Fibroblast of the conjunctiva (primary cell): ENCODE measurements around the gene DNAJB5.

ENCODE experiments used
- DNase-seq: peaks from one replicate; pipeline ENCODE4 v3.0.0-alpha.2; 2010; ENCODE audit warnings: low read depth

Gene DNAJB5

DNA sequence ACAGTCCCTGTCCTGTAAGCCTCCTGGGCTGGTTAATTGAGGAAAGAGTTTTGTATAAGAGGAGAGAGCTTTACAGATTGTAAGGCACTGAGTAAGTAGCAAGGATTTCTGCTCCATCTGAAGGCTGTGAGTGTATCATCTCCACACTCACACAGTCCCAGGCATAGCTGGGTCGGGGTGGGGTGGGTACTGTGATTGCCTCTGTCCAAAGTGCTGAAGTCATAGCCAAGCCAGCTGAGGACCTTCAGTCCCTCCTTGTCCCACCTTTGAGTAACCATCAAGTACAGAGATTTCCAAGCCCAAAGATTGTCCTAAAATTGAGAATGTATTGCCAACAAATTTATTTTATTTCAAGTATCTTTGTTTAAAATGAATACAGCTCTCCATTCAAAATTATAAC, 5.5 kb upstream of the DNAJB5 start:
- no peak for DNase-seq

DNA sequence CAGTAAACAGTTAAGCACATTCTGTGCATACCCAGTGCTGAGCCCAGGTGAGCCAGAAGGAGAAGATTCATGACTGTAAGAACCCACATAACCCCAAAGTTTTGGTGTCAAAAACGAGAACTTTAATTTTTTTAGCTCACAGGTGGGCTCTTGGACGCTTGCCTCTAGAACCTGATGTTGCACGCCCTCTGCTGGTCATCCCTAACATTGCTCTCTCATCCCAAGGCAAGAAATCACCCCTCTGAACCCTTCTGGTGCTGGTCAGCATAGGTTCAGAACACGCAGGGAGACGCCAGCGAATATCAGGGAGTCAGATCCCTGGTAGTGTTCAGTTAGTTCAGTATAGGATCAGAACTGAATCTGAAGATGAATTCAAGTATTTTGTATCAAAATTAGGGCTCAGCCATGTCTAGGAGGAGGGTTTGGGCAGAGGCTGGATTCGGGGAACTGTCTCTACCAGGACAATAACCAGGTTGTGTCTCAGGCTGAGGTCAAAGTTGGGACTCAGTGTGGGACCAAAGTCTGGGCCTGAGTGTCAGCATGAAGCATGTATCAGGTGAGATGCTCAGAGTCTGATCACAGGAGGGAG, 4.1 kb upstream of the DNAJB5 start:
- DNase-seq: no peak

DNA sequence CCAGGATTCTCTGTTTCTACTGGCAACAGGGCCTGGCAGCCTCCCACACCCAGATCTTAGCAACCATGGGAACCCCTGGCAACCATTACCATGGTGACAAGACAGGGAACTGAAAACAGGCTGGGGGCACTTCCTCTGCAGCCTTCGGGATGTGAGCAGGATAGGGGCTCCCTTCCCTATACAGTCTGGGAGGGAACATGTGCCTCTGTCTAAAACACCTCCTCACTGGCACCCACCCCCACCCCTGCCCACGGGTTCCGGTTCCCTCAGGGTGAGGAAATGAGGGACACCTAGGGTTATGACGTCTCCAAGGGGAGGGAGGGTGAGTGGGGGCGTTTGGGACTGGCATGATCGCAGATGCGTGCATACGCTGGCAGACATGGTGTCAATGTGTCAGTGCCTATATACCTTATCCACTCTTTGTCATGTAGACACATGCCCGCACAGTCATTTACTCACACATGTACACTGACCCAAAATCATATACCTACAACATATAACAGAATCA, 3.0 kb upstream of the DNAJB5 start:
- DNase-seq: no peak

DNA sequence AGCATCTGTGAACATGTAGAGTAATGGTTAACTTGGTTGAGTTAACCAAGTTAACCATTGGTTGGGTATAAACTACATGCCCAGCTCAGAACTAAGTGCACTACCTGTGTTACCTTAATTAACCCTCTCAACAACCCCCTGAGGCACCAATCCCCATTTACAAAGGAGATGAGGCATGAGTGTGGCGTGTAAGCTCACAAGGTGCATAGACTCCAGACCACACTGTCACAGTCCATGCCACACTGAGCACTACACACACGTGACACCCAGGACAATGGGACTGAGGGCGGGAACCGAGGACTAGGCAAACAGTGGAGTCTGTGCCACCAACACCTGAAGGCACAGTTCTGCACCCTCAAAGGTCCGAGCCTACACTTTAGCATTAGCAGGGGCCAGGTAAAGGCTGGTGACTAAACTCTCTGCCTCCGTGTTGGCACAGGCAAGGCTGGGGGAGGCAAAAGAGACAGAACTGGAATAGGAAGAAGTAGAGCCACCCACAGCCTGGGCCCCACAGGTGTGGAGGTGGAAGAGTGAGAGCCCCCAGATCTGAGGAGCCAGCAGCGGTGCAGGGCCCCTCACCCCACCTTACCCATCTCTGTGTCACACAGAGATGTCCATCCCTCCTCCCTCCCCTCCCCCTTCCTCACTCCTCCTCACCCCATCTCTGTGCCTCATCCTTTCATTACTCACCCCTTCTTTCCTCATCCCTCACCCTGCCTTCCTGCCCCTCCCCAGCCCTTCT, 2.2 kb upstream of the DNAJB5 start:
- no peak for DNase-seq

DNA sequence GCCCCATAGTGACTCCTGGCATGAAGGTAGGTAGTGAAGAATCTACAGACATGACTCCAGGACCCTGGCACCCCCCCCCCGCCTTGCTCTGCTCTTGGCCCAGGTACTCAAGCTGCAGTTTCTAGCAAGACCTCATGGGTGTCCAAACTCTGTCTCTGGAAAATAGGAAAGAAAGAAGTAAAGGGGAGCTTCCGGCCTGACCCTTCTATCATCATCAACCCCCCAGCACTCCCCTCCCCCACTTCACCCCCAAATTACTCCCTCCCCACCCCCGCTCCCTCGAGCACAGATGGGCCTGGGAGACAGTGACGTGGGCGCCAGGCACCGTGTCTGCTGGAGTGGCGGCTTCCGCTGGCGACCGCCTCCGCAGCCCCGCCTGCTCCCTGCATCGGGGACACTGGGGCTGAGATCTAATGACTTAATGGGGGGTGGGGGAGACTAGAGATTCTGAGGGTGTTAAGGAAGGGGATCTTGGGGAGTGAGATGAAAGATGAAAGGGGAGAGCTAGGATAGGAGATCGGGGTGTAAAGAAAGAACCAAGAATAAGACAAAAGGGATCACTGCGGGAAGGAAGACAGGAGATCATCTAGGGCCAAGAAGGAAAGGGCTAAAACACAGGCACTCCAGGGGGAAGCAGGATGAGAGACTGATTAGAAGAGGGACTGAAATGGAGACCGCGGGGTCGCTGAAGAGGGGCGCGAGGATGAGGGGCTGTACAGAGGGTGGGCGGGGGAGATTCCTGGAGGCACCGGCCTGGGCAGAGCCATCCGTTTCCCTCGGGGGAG, 1.1 kb upstream of the DNAJB5 start:
- no peak for DNase-seq

DNA sequence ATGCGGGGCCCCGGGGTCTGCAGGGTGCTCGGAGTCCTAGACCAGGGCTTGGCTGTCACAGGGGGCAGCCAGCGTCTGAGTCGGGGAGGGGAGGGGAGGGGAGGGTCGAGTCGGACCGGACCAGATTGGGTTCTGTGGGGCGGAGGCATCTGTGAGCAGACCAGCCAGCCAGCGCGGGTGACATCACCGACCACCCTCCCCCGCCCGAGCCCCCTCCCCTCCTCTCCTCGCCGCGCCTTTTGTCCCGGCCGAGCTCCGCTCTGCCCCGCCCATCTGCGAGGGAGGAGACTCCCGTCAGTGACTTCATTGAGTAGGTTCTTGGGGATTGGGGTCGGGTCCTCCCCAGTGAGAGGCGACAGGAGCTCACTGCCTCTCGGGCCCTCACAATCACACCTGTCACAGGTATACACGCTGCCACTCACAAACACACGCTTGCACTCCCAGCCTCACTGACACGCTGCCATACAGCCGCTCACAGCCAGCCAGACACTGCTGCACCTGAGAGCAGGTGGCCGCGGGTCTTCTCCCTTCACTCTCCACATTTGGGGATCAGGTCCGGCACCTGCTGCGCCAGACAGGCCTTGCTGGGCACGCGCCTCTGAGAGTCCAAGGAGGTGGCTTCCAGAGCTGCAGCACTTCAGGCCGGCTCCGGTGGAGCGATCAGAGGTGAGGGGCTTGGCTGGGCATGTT, 546 bp downstream of the DNAJB5 start:
- DNase-seq: no peak

DNA sequence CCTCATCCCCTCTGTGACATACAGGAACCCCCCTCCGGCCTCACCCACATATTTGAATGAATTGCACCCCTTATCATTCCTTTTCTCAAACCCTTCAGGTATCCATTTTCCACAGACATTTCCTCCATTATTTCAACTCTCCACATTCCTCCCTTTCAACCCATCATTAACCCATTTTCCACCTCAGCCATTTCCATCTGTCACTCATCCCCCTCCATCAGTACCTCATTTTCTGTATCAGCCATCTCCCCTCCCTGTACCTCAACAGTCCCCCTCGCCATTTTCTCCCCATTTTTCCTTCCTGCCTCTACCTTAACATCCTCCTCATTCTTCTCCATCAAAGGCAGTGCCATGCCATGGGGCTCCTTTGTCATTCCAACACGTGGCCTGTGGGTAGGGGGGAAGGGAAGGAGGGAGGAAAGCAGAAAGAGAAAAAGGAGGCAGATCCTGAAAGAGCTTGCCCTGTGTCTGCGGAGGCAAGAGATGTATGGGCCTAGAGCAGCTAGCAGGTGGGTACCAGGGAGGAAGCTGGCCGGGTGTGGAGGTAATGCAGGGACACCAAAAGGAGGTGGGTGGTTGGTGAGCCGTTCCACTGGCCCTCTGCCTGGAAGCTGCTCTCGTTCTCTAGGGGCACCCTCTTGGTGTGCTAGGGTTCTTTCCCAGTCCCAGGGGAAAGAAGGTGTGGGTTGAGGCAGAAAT, 1.5 kb downstream of the DNAJB5 start:
- no peak for DNase-seq

DNA sequence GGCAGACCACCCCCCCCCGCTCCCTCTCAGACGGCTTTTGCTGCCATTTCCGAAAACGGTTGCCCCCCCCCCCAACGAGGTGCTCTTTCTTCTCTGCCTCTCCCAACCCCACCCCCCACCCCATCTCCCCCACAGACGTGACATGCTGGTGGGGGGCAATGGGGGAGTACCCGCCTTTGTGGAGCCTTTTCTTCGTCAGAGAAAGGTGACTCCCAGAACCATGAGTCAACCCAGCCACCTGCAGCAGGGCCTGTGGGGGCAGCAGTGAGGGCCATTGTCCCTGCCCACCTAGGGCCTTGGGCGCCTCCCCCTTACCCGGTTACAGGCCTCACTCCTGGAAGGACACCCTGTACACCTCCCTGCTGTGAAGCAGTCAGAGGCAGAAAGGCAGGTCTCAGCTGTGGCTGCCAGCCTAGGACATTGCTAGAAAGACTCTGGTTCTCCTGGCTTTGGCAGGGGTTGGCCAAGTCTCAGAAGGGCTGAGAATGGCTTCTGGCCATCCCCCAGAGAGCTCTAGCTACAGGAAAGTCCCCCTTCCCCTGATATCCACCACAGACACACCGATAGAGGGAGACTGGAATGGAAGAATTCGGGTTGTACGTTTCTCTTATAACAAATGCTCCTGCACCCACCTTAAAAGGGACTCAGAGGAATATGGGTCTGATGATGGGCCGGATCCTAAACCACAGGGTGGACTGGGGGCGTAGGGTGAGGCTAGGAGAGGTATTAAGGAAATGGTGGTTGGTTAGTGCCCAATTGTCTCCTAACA, 2.2 kb downstream of the DNAJB5 start:
- DNase-seq: no peak

DNA sequence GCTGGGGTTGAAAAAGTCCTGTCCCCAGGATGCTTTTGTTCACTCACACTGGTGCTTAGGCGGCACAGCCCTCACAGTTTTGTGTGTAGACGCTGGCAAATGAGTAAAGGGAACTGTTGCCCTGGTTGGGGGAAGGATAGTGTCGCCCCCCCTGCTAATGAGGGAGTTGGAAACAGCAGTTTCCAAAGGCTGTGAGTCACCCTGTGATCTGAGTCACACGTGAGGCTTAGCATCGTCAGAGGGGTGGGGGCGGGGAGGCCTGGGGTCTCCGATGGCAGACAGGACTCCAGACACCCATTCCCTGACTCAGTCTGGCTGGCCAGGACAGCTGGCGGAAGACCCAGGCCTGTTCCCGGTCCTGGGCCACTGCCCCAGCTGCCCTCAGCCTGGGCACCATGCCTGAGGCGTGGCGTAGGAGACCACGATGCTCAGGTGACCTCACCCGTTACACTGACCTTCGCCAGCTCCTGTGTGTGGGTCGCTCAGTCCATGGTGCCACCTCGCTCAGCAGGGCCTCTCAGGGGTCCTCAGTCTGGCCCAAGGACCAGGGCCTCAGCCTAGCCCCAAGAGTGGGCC, 2.9 kb downstream of the DNAJB5 start:
- peak; percentile 74 for DNase-seq

DNA sequence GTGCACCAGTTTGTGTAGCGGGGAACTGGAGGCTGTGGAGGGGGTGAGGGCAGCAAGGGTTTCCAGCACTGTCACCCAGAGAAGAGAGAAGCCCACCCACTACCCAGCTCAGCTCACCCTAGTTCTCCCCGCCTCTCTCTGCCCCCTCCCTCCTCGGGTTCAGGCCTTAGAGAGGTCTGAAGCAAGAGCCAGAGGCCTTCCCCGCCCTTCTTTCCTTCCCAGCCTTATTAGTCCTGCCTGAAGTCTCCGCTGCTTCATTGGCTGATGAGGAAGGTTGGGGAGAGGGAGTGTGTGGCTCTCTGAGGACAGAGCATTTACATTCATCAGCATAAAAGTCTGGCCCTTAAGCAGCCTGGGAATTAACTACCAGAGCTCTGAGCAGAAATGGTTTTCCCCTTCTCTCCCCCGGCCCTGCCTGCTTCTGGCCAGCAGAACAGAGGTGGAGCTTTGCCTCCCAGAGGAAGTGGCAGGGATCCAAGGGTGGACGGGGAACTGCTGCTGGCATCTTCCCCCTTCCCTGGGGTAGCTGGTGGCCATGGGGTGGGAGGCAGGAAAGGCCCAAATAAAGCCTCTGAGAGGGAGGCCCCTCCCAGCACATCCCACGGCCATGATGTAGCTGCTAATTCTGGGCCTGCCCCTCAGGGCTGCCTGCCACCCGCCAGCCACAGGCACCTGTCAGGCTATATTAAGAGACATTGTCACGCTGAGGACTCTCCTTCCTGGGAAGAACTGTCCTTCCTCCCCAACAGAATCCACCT, 4.1 kb downstream of the DNAJB5 start:
- DNase-seq: peak; percentile 69

DNA sequence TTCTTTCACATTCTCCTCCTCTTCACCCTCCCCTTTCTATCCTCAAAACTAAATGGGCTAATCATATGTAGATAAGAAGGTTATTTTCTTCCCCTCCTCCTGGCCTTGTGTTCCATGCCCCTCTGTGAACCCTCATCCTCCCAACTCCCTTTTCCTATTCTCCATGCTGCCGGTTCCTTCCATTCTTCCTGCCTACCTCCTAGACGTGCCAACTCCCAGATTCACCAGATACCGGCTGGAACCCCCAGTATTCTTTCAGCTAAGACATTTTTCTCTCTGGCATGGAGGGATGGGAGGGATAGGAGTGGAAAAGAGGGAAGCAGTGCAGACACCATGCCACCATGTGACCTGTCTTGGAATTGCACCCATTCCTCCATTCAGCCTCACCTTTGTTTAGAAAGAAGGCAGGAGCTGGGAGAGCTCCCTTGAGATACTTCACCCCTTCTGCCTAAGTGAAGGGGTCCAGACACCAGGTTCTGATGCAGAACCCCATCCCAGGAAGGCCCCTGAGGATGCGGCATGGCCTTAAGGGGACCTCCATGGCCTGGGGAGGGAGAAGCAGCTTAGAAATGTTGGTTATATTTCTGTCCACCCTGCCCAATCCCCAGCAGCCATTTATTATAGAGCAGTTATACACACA, 4.8 kb downstream of the DNAJB5 start:
- DNase-seq: no peak

DNA sequence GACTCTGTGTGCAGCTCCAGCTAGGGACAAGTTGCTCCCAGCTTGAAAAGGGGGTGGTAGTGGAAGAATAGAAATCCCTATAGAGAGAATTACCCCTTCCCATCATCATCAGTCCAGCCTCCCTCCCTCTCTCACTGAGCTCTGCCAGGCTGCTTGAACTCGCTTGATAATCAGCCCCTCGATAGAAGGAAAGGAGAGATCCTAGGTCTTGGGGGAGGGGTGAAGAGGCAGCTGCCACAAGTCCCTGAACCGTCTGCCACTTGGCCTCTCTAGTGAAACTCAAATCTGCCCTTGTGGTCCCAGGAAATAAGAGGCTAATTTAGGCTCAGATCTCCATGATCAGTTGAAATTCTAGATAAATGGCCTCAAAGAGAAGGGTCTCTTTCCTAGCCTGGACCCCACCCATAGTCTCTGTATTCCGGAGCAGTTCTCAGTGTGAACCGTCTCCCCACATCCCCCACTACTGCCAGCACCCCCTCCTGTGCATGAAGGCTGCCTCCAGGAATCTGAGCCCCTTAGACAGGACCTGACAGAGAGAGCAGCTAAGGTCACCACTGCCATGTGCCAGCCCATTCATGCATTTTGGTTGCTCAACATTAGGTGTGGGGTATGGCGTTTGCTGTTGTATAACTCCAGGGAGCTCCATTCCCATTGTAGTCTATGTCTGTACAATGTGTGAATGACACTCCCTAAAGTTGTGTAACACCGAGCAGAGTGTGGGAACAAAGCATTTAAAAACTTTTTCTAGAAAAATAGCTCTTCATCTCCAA, 5.5 kb downstream of the DNAJB5 start:
- DNase-seq: no peak

DNA sequence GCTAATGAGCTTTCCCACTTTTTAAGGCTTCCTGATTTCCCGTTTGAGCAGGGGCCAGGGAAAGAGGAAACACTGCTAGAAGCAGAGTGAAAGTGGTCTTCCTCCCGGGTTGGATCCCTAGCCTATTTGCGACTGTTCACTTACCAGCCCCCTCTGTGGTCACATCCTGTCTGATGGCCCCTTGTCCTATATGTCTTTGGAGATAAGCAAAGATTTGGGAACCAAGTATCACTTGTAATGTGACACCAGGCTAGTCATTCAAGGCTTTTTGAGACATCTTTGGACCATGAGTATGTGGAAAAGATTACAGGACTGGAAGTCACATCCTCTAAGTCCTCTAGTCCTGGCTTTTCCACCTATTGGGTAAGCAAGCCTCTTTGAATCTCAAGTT, 6.1 kb downstream of the DNAJB5 start:
- no peak for DNase-seq

DNA sequence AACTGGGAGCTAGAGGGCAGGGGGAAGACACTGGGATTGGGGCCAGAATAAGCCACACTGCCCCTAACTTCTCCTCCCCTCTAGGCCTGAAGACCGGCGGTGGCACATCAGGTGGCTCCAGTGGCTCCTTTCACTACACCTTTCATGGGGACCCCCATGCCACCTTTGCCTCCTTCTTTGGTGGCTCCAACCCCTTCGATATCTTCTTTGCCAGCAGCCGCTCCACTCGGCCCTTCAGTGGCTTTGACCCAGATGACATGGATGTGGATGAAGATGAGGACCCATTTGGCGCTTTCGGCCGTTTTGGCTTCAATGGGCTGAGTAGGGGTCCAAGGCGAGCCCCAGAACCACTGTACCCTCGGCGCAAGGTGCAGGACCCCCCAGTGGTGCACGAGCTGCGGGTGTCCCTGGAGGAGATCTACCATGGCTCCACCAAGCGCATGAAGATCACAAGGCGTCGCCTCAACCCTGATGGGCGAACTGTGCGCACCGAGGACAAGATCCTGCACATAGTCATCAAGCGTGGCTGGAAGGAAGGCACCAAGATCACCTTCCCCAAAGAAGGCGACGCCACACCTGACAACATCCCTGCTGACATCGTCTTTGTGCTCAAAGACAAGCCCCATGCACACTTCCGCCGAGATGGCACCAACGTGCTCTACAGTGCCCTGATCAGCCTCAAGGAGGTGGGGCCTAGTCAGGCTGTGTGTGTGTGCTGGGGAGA, 6.8 kb downstream of the DNAJB5 start:
- DNase-seq: no peak

DNA sequence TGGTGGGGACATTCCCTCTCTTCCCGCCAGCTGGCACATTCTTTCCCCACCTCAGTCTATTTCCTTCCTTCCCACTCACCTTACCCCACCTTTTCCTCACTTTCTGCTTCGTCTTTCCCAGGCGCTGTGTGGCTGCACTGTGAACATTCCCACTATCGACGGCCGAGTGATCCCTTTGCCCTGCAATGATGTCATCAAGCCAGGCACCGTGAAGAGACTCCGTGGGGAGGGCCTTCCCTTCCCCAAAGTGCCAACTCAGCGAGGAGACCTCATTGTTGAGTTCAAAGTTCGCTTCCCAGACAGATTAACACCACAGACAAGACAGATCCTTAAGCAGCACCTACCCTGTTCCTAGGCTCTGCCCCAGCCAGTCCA, 7.3 kb downstream of the DNAJB5 start:
- DNase-seq: no peak

DNA sequence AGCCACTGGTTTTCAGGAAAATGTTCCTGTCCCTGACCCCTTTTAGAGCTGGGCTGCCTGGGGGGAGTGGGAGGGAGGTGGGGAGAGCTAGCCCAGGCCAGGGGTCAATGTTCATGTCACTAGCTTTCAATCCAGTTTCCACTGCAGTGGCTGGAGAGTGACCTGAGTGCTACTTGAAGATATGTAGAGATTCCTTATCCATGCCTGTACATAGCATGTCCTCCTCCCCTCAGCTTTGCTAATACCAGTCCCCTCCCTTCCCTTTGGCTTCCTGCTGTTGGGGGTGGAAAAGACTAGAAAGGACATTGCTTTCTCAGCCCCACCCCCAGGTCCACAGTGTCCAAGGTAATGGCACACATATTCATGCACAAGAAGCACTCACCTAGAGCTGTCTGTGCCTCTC, 7.8 kb downstream of the DNAJB5 start:
- DNase-seq: no peak

DNA sequence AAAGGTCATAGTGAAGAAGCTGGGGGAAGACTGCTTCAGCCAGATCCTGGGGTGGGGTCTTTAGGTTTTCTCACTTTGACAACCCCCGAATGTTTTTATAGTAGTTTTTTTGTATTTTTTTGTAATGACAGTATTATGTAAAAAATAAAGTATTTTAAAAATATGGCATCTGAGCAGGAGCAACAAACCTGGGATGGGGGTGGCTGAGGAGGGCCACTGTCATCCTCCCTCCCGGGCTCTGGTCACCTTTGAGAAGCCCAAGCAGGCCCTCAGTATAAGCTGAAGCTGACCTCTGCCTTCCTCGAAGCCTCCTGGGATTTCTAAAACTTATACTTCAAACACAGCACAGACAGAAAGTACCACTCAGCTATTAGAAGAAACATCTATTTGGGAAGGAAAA, 8.7 kb downstream of the DNAJB5 start:
- DNase-seq: no peak

DNA sequence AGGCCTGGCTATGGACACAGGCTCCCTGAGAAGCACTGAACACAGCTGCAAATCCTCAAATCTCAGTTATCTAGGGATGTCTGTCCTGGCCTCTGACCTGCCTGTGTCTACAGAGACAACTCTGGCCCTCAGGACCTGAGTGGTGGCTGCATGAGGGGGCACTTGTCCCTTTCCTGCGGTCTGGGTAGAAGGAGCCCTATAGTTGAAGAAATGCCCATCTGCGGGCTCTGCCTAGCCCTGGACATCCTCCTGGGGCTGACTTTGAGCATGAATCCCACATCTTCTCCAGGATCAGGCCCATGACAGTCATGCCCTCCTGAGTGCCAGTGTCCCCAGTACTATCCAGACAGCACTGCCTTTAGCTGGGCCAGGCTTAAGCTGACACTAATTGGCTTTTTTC, 10.0 kb downstream of the DNAJB5 start:
- DNase-seq: no peak
